Loucy (cell line): ENCODE measurements around the gene TDRD3.

Experiments
- EZH2phosphoT487 ChIP-seq: fragments of 200-600 bp; IDR thresholded peaks from 2 replicates; pipeline ENCODE4 v1.6.1; 2018; ENCODE audit warnings: antibody characterized with exemption, mild to moderate bottlenecking, moderate library complexity, borderline replicate concordance
- TF ChIP-seq, protein P1 (sequence below): fragments of 200-600 bp; sonication (generic); conservative IDR thresholded peaks from 2 replicates; pipeline ENCODE4 v1.5.1; 2014; ENCODE audit warnings: mild to moderate bottlenecking, antibody characterized with exemption, low read length

DNA sequence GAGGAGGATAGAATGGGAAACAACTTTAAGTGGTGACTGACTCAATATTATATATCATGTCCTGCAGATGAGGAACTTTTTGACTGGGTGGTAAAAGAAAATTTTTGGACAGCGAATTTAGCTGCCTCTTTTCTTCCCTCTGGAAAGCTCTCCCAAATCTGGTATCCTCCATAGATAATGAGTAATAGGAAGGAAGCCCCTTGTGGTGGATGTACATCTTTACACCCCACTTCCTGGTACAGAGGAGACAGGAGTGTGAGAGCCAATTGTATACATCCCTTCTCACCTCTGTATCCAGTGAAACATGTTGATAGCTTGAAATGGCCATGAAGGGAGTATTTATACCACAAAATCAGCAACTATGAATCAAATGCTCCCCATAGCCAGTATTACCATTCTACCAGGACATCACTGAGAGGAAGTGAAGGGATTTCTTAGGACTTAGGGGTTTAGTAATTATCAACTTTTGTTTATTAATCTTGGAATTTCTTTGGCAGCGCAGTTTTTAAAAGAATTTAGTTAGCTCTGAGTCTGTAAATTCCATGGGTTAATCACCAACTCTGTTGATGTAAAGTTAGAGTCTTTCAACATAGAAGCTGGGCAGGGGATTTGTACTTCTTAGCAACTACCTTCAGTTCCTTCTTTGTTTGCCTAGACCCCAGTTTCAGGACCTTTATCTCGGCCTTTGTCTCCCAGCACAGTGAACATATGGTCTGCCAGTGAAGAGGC is 17.0 kb upstream of the TDRD3 start:
- TF ChIP-seq EZH2phosphoT487: no peak
- TF ChIP-seq, protein P1, sequence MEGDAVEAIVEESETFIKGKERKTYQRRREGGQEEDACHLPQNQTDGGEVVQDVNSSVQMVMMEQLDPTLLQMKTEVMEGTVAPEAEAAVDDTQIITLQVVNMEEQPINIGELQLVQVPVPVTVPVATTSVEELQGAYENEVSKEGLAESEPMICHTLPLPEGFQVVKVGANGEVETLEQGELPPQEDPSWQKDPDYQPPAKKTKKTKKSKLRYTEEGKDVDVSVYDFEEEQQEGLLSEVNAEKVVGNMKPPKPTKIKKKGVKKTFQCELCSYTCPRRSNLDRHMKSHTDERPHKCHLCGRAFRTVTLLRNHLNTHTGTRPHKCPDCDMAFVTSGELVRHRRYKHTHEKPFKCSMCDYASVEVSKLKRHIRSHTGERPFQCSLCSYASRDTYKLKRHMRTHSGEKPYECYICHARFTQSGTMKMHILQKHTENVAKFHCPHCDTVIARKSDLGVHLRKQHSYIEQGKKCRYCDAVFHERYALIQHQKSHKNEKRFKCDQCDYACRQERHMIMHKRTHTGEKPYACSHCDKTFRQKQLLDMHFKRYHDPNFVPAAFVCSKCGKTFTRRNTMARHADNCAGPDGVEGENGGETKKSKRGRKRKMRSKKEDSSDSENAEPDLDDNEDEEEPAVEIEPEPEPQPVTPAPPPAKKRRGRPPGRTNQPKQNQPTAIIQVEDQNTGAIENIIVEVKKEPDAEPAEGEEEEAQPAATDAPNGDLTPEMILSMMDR: peak; percentile 28
